Measurements from ENCODE around the gene FGF5.

Gene FGF5

DNA sequence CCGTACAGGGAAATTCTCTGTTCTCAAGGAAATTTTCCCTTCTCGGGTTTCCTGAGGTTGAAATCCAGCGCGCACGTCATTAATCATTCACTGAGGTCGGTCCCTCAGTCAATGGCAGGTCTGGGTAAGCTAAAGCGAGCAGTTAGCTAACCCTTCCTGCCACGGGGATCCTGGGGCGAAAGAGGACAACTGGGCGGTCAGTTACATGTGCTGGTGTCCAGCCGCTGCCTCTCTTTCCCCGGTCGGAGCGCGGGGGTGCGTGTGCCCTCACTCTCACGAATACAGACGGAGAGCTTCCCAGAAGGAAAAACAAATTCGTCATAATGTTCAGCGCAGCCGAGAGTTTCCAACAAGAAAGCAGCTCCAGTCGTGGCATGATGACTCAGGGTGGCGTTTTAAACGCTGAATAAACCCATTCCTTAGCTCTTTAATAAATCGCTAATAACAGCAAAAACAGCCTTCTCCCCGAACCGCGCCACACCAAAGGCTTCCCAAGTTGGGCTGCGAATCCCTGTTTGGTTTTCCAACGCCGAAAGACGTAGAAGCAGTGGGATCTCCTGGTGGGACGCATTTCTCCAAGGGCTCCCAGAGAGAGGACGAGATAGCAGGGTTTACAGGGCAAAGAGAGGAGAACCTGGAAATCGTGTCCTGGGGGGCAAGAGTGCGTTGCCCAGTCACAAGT lies 752 bp upstream of the FGF5 start:
- peak; percentile 69; the same call in 1 of the 2 replicates for TF ChIP-seq MEIS1 (CRISPR knock-in tag; IDR thresholded peaks at IDR 0.05; ENCODE audit: borderline replicate concordance)
- TF ChIP-seq HOXD13 (CRISPR knock-in tag; IDR thresholded peaks at IDR 0.05; ENCODE audit: borderline replicate concordance) = no peak
- TF ChIP-seq, protein P1, sequence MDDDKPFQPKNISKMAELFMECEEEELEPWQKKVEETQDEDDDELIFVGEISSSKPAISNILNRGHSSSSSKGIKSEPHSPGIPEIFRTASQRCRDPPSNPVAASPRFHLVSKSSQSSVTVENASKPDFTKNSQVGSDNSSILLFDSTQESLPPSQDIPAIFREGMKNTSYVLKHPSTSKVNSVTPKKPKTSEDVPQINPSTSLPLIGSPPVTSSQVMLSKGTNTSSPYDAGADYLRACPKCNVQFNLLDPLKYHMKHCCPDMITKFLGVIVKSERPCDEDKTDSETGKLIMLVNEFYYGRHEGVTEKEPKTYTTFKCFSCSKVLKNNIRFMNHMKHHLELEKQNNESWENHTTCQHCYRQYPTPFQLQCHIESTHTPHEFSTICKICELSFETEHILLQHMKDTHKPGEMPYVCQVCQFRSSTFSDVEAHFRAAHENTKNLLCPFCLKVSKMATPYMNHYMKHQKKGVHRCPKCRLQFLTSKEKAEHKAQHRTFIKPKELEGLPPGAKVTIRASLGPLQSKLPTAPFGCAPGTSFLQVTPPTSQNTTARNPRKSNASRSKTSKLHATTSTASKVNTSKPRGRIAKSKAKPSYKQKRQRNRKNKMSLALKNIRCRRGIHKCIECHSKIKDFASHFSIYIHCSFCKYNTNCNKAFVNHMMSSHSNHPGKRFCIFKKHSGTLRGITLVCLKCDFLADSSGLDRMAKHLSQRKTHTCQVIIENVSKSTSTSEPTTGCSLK (tag by site-specific recombination; IDR thresholded peaks at IDR 0.05) = no peak
- TF ChIP-seq ZNF837 (tag by site-specific recombination; IDR thresholded peaks at IDR 0.05) = no peak
- TF ChIP-seq ZNF354C (tag by site-specific recombination; IDR thresholded peaks at IDR 0.05; ENCODE audit: borderline replicate concordance, low read depth) = no peak
- TF ChIP-seq, protein P2, sequence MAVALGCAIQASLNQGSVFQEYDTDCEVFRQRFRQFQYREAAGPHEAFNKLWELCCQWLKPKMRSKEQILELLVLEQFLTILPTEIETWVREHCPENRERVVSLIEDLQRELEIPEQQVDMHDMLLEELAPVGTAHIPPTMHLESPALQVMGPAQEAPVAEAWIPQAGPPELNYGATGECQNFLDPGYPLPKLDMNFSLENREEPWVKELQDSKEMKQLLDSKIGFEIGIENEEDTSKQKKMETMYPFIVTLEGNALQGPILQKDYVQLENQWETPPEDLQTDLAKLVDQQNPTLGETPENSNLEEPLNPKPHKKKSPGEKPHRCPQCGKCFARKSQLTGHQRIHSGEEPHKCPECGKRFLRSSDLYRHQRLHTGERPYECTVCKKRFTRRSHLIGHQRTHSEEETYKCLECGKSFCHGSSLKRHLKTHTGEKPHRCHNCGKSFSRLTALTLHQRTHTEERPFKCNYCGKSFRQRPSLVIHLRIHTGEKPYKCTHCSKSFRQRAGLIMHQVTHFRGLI (tag by site-specific recombination; IDR thresholded peaks at IDR 0.05) = peak; percentile 61; the same call in 1 of the 2 replicates
- TF ChIP-seq AEBP2 (tag by site-specific recombination; IDR thresholded peaks at IDR 0.05; ENCODE audit: borderline replicate concordance) = no peak
- no peak for TF ChIP-seq EGR2 (tag by site-specific recombination; IDR thresholded peaks at IDR 0.05; ENCODE audit: low read depth)
- no peak for TF ChIP-seq ZXDB (tag by site-specific recombination; IDR thresholded peaks at IDR 0.05)
- no peak for TF ChIP-seq PRDM1 (tag by site-specific recombination; IDR thresholded peaks at IDR 0.05)
- TF ChIP-seq ZBTB48 (tag by site-specific recombination; IDR thresholded peaks at IDR 0.05) = peak; percentile 66; the same call in 1 of the 2 replicates
- no peak for TF ChIP-seq SALL2 (tag by site-specific recombination; IDR thresholded peaks at IDR 0.05; ENCODE audit: borderline replicate concordance)
- 0 out of 2 replicates have a peak, but pooled peaks have one; percentile 19 for TF ChIP-seq IKZF3 (tag by site-specific recombination; IDR thresholded peaks at IDR 0.05)
- H3K4me1 ChIP-seq (ENCODE audit: control insufficient read depth, insufficient read depth, low read length) = no peaks in the 10 kb centered on the region
- no peaks in the 10 kb centered on the region for H3K9me3 ChIP-seq (ENCODE audit: control insufficient read depth, insufficient read depth, low read depth, low read length)
- CTCF ChIA-PET = interaction anchor here (0.7 to 1.6 kb wide), 3 partner anchors 15 to 64 kb away, joined by 3 read pairs; no protein-coding TSS in a partner anchor
- H3K27ac ChIP-seq (ENCODE audit: extremely low read depth, low read depth, low read length) = peak overlapping the region; percentile 26; the same call in 1 of the 2 replicates
- no peaks in the 10 kb centered on the region for H3K36me3 ChIP-seq (ENCODE audit: control insufficient read depth in 2 of 2, insufficient read depth in 1 of 2, low read length in 2 of 2)
- POLR2A ChIA-PET = interaction anchor here (0.6 to 1.9 kb wide), 6 partner anchors 17 to 57 kb away, joined by 3 to 8 read pairs (median 4); no protein-coding TSS in a partner anchor
- peak overlapping the region; percentile 60 for H3K4me3 ChIP-seq (ENCODE audit: low read depth, low read length)

DNA sequence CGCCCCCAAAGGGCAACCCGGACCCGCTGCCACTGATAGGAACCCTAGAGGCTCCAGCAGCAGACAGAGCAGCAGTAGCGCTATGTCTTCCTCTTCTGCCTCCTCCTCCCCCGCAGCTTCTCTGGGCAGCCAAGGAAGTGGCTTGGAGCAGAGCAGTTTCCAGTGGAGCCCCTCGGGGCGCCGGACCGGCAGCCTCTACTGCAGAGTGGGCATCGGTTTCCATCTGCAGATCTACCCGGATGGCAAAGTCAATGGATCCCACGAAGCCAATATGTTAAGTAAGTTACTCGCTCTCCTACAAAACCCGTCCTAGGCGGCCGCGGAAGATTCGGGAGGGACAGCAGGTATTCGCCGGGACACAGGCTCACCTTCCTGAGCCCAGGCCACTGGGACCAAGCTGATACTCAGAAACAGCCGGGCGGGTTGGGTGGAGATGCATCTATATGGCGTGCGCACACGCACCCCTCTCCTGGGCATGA lies 477 bp downstream of the FGF5 start:
- ChIA-PET POLR2A (interaction anchor here (1.5 to 1.9 kb wide), 2 partner anchors 41 to 47 kb away, joined by 5 to 8 read pairs; no protein-coding TSS in a partner anchor), CTCF (interaction anchor here (0.6 kb wide), 1 partner anchor 1315 kb away, joined by 3 read pairs; no protein-coding TSS in a partner anchor)
- Histone ChIP-seq H3K4me3 (ENCODE audit: low read depth, low read length) (peak overlapping the region; percentile 60), H3K36me3 (ENCODE audit: control insufficient read depth in 2 of 2, insufficient read depth in 1 of 2, low read length in 2 of 2) (no peaks in the 10 kb centered on the region), H3K4me1 (ENCODE audit: control insufficient read depth, insufficient read depth, low read length) (no peaks in the 10 kb centered on the region), H3K27ac (ENCODE audit: extremely low read depth, low read depth, low read length) (peak overlapping the region; percentile 20; the same call in 1 of the 2 replicates), H3K9me3 (ENCODE audit: control insufficient read depth, insufficient read depth, low read depth, low read length) (no peaks in the 10 kb centered on the region)
- TF ChIP-seq PRDM10 (tag by site-specific recombination; IDR thresholded peaks at IDR 0.05) (0 out of 2 replicates have a peak, but pooled peaks have one; percentile 2), ZBTB17 (tag by site-specific recombination; IDR thresholded peaks at IDR 0.05) (peak; percentile 35; the same call in 1 of the 2 replicates), ZNF335 (tag by site-specific recombination; conservative IDR thresholded peaks at IDR 0.05) (peak; percentile 44; the same call in 1 of the 2 replicates), TRIM28 (IDR thresholded peaks at IDR 0.05; ENCODE audit: borderline replicate concordance, low read length) (no peak), ZNF366 (tag by site-specific recombination; conservative IDR thresholded peaks at IDR 0.05) (no peak), GLIS2 (tag by site-specific recombination; IDR thresholded peaks at IDR 0.05) (0 out of 2 replicates have a peak, but pooled peaks have one; percentile 13), ZNF792 (tag by site-specific recombination; IDR thresholded peaks at IDR 0.05) (no peak)
- TF ChIP-seq, protein P3, sequence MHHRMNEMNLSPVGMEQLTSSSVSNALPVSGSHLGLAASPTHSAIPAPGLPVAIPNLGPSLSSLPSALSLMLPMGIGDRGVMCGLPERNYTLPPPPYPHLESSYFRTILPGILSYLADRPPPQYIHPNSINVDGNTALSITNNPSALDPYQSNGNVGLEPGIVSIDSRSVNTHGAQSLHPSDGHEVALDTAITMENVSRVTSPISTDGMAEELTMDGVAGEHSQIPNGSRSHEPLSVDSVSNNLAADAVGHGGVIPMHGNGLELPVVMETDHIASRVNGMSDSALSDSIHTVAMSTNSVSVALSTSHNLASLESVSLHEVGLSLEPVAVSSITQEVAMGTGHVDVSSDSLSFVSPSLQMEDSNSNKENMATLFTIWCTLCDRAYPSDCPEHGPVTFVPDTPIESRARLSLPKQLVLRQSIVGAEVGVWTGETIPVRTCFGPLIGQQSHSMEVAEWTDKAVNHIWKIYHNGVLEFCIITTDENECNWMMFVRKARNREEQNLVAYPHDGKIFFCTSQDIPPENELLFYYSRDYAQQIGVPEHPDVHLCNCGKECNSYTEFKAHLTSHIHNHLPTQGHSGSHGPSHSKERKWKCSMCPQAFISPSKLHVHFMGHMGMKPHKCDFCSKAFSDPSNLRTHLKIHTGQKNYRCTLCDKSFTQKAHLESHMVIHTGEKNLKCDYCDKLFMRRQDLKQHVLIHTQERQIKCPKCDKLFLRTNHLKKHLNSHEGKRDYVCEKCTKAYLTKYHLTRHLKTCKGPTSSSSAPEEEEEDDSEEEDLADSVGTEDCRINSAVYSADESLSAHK (tag by site-specific recombination; IDR thresholded peaks at IDR 0.05) = peak; percentile 64
